OCI-LY7 (cell line): ENCODE measurements around the gene CRACDL.

Experiments
- CTCF ChIP-seq: fragments of 200-600 bp; sonication (generic); conservative IDR thresholded peaks from 2 replicates; pipeline ENCODE4 v1.5.1; 2014; ENCODE audit warnings: mild to moderate bottlenecking, antibody characterized with exemption, low read length, moderate library complexity, mixed read lengths
- EZH2phosphoT487 ChIP-seq: fragments of 200-600 bp; sonication (generic); IDR thresholded peaks from 2 replicates; pipeline ENCODE4 v1.6.1; 2018; ENCODE audit warnings: low read depth, borderline replicate concordance, mild to moderate bottlenecking, mixed run types, antibody characterized with exemption, low read length, moderate library complexity, mixed read lengths

- TF ChIP-seq CTCF (no peak), EZH2phosphoT487 (no peak)
These were observed 52.9 kb downstream of the CRACDL start for GRCh38 chr2:98882971-98883779.
